Myocyte (in vitro differentiated cells): ENCODE results near the gene CHRNA9. TPM values are rescaled to one million over a fixed set of nuclear protein-coding genes. Genes with fewer than 3 reads are reported as not detected.
A peak's percentile ranks its signal among the peaks of the same experiment; 100 is the strongest.
"Not testable (repeated sequence)": the region's sequence is repeated elsewhere in the genome, so short reads cannot be mapped to it uniquely, and the experiment has no call there.

Experiments
- DNase-seq: peaks from one replicate; pipeline ENCODE4 v3.0.0-alpha.2; 2012; ENCODE audit warnings: low read depth
- total RNA-seq: library from RNA; depleted of rRNA; stranded (reverse); fragments of >200 nt; gene quantifications from 2 replicates; pipeline ENCODE4 v1.2.3, GENCODE V29; 2014

Gene CHRNA9
- total RNA-seq, 1 donor from 2014 or later = not detected

GRCh38 chr4:40378619-40379018 is 43.5 kb downstream of the CHRNA9 start:
- no peak for DNase-seq

GRCh38 chr4:40379248-40379647 is 44.1 kb downstream of the CHRNA9 start:
- DNase-seq = peak; percentile 6

- no peak for DNase-seq
Measured at GRCh38 chr4:40380647-40381046, 45.5 kb downstream of the CHRNA9 start.

- DNase-seq = no peak
Measured at GRCh38 chr4:40388239-40388638, 53.1 kb downstream of the CHRNA9 start.

- no peak for DNase-seq
Measured at GRCh38 chr4:40389986-40390385, 54.9 kb downstream of the CHRNA9 start.

GRCh38 chr4:40392241-40392640 is 57.1 kb downstream of the CHRNA9 start:
- DNase-seq = not testable (repeated sequence)

- no peak for DNase-seq
Measured at GRCh38 chr4:40394236-40394635, 59.1 kb downstream of the CHRNA9 start.

- no peak for DNase-seq
Measured at GRCh38 chr4:40395166-40395900, 60.2 kb downstream of the CHRNA9 start.

GRCh38 chr4:40395908-40396793 is 61.0 kb downstream of the CHRNA9 start:
- DNase-seq = peak; percentile 68

- DNase-seq = no peak
Measured at GRCh38 chr4:40399578-40399977, 64.4 kb downstream of the CHRNA9 start.

GRCh38 chr4:40401096-40401495 is 66.0 kb downstream of the CHRNA9 start:
- no peak for DNase-seq

GRCh38 chr4:40401631-40402030 is 66.5 kb downstream of the CHRNA9 start:
- DNase-seq = no peak

GRCh38 chr4:40402556-40402955 is 67.4 kb downstream of the CHRNA9 start:
- no peak for DNase-seq

- DNase-seq = no peak
Measured at GRCh38 chr4:40403081-40403480, 67.9 kb downstream of the CHRNA9 start.

Other genes starting within 250 kb of the CHRNA9 start
- gene RHOH, start 138.3 kb upstream of the CHRNA9 start, total RNA-seq = not detected in 2 replicates